OCI-LY3 (cell line): ENCODE measurements around the gene VOPP1.

ENCODE experiments used
- CTCF ChIP-seq: fragments of 200-600, 300-600 bp; sonication (generic); IDR thresholded peaks from 2 replicates; pipeline ENCODE4 v1.5.1; 2014; ENCODE audit warnings: antibody characterized with exemption, low read length, low read depth
- EZH2phosphoT487 ChIP-seq: fragments of 200-600 bp; shearing (Covaris generic); IDR thresholded peaks from 2 replicates; pipeline ENCODE4 v1.6.1; 2018; ENCODE audit warnings: antibody characterized with exemption, mixed run types, low read depth

GRCh38 chr7:55524558-55525310 is 47.6 kb downstream of the VOPP1 start:
- 0 out of 2 replicates have a peak, but pooled peaks have one; percentile 11 for TF ChIP-seq CTCF
- no peak for TF ChIP-seq EZH2phosphoT487
